ENCODE results near the gene MORN5. TPM values are rescaled to one million over a fixed set of nuclear protein-coding genes. Genes with fewer than 3 reads are reported as not detected.

The MORN5 gene
- total and polyA plus RNA-seq, 9 of the 15 experiments (the other 6 are each of a cell fraction or from before 2014, with no cell fraction given), result not detected

- DNase-seq (ENCODE audit: extremely low read depth in 1 of 4, low spot score in 3 of 4) (no peak), FAIRE-seq (no peak), ATAC-seq (no peak)
- Histone ChIP-seq H3K36me3 (ENCODE audit: control insufficient read depth, insufficient read depth, low read length) (no peaks in the 10 kb centered on the region), H2AFZ (ENCODE audit: low read depth, low read length) (no peak overlapping the region), H3K79me2 (ENCODE audit: control insufficient read depth, insufficient read depth, low read length) (no peaks in the 10 kb centered on the region), H3K4me2 (ENCODE audit: insufficient read depth, low read length) (no peak overlapping the region), H3K4me3 (no peak overlapping the region), H3K27ac (ENCODE audit: extremely low read depth, low read depth, low read length) (no peak overlapping the region), H3K9me1 (ENCODE audit: control insufficient read depth, insufficient read depth, low read length) (no peaks in the 10 kb centered on the region), H3K4me1 (replicated peaks in 1 of 2; ENCODE audit: control insufficient read depth in 2 of 2, insufficient read depth in 2 of 2, low read length in 2 of 2) (peaks cover 0 to 12% of the 10 kb centered on the region in 2 experiments; a peak in 2 of 5 replicates), H3K9ac (ENCODE audit: insufficient read depth in 1 of 2, low read depth in 2 of 2, low read length in 2 of 2) (no peak overlapping the region), H3K9me3 (replicated peaks; ENCODE audit: control insufficient read depth, insufficient read depth, low read depth, low read length) (no peaks in the 10 kb centered on the region; the same call in 1 of the 2 replicates), H3K27me3 (ENCODE audit: control insufficient read depth in 2 of 2, insufficient read depth in 2 of 2, low read length in 2 of 2) (peaks cover 0 to 18% of the 10 kb centered on the region in 2 experiments; a peak in 3 of 5 replicates), H4K20me1 (replicated peaks; ENCODE audit: control insufficient read depth, insufficient read depth, low read length) (peaks cover 15% of the 10 kb centered on the region)
- CTCF ChIA-PET (ENCODE audit: low intra/inter-chr PET ratio), result interaction anchor here (0.7 to 3.9 kb wide), 2 partner anchors 15 to 22 kb away, joined by 3 to 42 read pairs; no protein-coding TSS in a partner anchor
- TF ChIP-seq VEZF1 (CRISPR knock-in tag; IDR thresholded peaks at IDR 0.05) (no peak), ZNF780A (CRISPR knock-in tag; IDR thresholded peaks at IDR 0.05) (no peak), STAG1 (CRISPR knock-in tag; IDR thresholded peaks at IDR 0.05; ENCODE audit: borderline replicate concordance) (no peak), CLOCK (CRISPR knock-in tag; IDR thresholded peaks at IDR 0.05; ENCODE audit: borderline replicate concordance) (no peak), ARID1B (IDR thresholded peaks at IDR 0.05) (no peak), ZNF175 (CRISPR knock-in tag; IDR thresholded peaks at IDR 0.05; ENCODE audit: low read depth) (no peak), ZFX (CRISPR knock-in tag; IDR thresholded peaks at IDR 0.05) (no peak), GTF2F1 (IDR thresholded peaks at IDR 0.05; ENCODE audit: low read depth, low read length) (no peak), RFX1 (IDR thresholded peaks at IDR 0.05) (no peak), NR0B1 (IDR thresholded peaks at IDR 0.05; ENCODE audit: partially characterized antibody) (no peak), MCM2 (IDR thresholded peaks at IDR 0.05; ENCODE audit: low read depth) (no peak), ZBTB43 (CRISPR knock-in tag; IDR thresholded peaks at IDR 0.05) (no peak), HMGN3 (IDR thresholded peaks at IDR 0.05; ENCODE audit: borderline replicate concordance, extremely low read depth, insufficient read length, low read depth, low read length) (no peak), RBM25 (IDR thresholded peaks at IDR 0.05; ENCODE audit: low read depth, low read length, severe bottlenecking) (no peak)
- WGBS (ENCODE audit: insufficient coverage, low coverage, missing lambda C conversion rate), result 0% methylated on average over 10 of the region's 10 CpGs
- no TSS peak for BruUV-seq (replicated peaks)
- in situ Hi-C loops (cut with MboI), result loop anchor here (5.0 to 10.0 kb wide), 3 partner anchors 231 to 693 kb away; no protein-coding TSS in a partner anchor
- intact Hi-C loops (cut with micrococcal nuclease), result no loop called here
- POLR2A ChIA-PET, result interaction anchor here (1.0 to 2.5 kb wide), 2 partner anchors 113 to 229 kb away, joined by 3 to 11 read pairs; no protein-coding TSS in a partner anchor
These were observed 38.3 kb upstream of the MORN5 start for GRCh38 chr9:122121391-122121790.

All from K562 (cell line).